PC-3 (cell line): Measurements from ENCODE around the gene GPR68.

Experiments used
- EZH2phosphoT487 ChIP-seq: fragments of 300-600 bp; sonication (generic); IDR thresholded peaks from 2 replicates; pipeline ENCODE4 v1.6.1; 2018; ENCODE audit warnings: mild to moderate bottlenecking, antibody characterized with exemption, low read length, borderline replicate concordance
- TF ChIP-seq, protein P1 (sequence below): fragments of 300-600 bp; sonication (generic); conservative IDR thresholded peaks from 2 replicates; pipeline ENCODE4 v1.5.1; 2017; ENCODE audit warnings: antibody characterized with exemption, low read depth, mild to moderate bottlenecking, low read length

DNA sequence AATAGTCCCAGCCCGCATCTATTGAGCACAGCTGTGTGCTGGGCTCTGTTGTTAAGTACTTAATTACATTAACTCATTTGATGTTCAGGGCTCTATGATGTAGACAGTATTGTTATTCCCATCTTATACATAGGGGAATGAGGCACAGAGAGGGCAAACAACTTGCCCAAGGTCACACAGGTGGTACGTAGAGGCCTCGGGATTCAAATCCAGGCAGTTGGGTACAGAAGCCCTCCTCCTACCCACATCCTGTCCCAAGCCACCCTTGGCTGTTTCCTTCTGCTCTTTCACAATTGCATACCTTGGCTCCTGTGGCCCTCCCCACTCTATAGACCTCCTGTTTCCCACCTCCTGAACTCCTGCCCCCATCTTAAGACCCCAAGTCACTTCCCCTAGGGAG, 10.0 kb upstream of the GPR68 start:
- TF ChIP-seq, protein P1, sequence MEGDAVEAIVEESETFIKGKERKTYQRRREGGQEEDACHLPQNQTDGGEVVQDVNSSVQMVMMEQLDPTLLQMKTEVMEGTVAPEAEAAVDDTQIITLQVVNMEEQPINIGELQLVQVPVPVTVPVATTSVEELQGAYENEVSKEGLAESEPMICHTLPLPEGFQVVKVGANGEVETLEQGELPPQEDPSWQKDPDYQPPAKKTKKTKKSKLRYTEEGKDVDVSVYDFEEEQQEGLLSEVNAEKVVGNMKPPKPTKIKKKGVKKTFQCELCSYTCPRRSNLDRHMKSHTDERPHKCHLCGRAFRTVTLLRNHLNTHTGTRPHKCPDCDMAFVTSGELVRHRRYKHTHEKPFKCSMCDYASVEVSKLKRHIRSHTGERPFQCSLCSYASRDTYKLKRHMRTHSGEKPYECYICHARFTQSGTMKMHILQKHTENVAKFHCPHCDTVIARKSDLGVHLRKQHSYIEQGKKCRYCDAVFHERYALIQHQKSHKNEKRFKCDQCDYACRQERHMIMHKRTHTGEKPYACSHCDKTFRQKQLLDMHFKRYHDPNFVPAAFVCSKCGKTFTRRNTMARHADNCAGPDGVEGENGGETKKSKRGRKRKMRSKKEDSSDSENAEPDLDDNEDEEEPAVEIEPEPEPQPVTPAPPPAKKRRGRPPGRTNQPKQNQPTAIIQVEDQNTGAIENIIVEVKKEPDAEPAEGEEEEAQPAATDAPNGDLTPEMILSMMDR, result no peak
- TF ChIP-seq EZH2phosphoT487, result no peak
